Activated B cell treated with CpG ODN at 0.5 μM for 24 hours (primary cell): ENCODE measurements around the gene SLC7A5. TPM values are rescaled to one million over a fixed set of nuclear protein-coding genes. Genes with fewer than 3 reads are reported as not detected.

Source experiments
- ATAC-seq: fragments of 200-7000 bp; cut with Tn5 transposase; one replicate; pipeline ENCODE4 v1.10.0; 2021; ENCODE audit warnings: low read depth, mild to moderate bottlenecking, moderate library complexity
- CTCF ChIA-PET: fragments of 350-600 bp; sonication (Branson Sonifier 250); formaldehyde crosslinking; loops from one replicate; lab custom pipeline; 2021; ENCODE audit warnings: antibody characterized with exemption; lab: Charles Lee
- POLR2A ChIA-PET: fragments of 350-600 bp; sonication (Branson Sonifier 250); formaldehyde crosslinking; loops from one replicate; lab custom pipeline; 2021; ENCODE audit warnings: antibody characterized with exemption; lab: Charles Lee
- DNase-seq: peaks from one replicate; pipeline ENCODE4 v3.0.0; 2022
- H3K27ac Mint-ChIP-seq: one replicate; pipeline ENCODE4 v1.8.0; 2020; ENCODE audit warnings: mixed read lengths
- H3K27me3 Mint-ChIP-seq: one replicate; pipeline ENCODE4 v1.8.0; 2021; ENCODE audit warnings: mixed read lengths
- H3K36me3 Mint-ChIP-seq: one replicate; pipeline ENCODE4 v1.8.0; 2021; ENCODE audit warnings: low read depth, mixed read lengths
- H3K4me1 Mint-ChIP-seq: one replicate; pipeline ENCODE4 v1.8.0; 2021; ENCODE audit warnings: mixed read lengths
- H3K4me3 Mint-ChIP-seq: one replicate; pipeline ENCODE4 v1.8.0; 2020; ENCODE audit warnings: mild to moderate bottlenecking, mixed read lengths
- H3K9me3 Mint-ChIP-seq: one replicate; pipeline ENCODE4 v1.8.0; 2020; ENCODE audit warnings: mixed read lengths
- CTCF ChIP-seq: fragments of 200-600 bp; IDR thresholded peaks from one replicate; pipeline ENCODE4 v1.8.0; 2022; ENCODE audit warnings: antibody characterized with exemption, mild to moderate bottlenecking
- intact Hi-C: fragments of 100-400 bp; cut with micrococcal nuclease; formaldehyde crosslinking; loops from one replicate; pipeline ENCODE4 v1.15.1; 2024
- total RNA-seq: library from RNA; stranded (reverse); gene quantifications from 2 replicates; pipeline ENCODE4 v1.2.3, GENCODE V29; 2022

The SLC7A5 gene
- total RNA-seq, 1 donor from 2014 or later: 111 TPM

GRCh38 chr16:87822108-87822970 is 47.0 kb downstream of the SLC7A5 start:
- DNase-seq: no peak
- intact Hi-C loops: no loop called here
- H3K27ac Mint-ChIP-seq: no peak overlapping the region
- no peaks in the 10 kb centered on the region for H3K36me3 Mint-ChIP-seq
- ChIA-PET CTCF (interaction anchor here (1.2 to 1.3 kb wide), 2 partner anchors 9 to 43 kb away, joined by 4 to 5 read pairs; no protein-coding TSS in a partner anchor), POLR2A (interaction anchor here (0.9 to 1.6 kb wide), 5 partner anchors 10 to 57 kb away, joined by 3 to 7 read pairs (median 3); partner anchors contain the start of gene KLHDC4)
- H3K9me3 Mint-ChIP-seq: peaks cover 4% of the 10 kb centered on the region
- no peak overlapping the region for H3K4me3 Mint-ChIP-seq
- ATAC-seq: no peak
- no peak for TF ChIP-seq CTCF
- peaks cover 1% of the 10 kb centered on the region for H3K27me3 Mint-ChIP-seq
- H3K4me1 Mint-ChIP-seq: peaks cover 5% of the 10 kb centered on the region

DNA sequence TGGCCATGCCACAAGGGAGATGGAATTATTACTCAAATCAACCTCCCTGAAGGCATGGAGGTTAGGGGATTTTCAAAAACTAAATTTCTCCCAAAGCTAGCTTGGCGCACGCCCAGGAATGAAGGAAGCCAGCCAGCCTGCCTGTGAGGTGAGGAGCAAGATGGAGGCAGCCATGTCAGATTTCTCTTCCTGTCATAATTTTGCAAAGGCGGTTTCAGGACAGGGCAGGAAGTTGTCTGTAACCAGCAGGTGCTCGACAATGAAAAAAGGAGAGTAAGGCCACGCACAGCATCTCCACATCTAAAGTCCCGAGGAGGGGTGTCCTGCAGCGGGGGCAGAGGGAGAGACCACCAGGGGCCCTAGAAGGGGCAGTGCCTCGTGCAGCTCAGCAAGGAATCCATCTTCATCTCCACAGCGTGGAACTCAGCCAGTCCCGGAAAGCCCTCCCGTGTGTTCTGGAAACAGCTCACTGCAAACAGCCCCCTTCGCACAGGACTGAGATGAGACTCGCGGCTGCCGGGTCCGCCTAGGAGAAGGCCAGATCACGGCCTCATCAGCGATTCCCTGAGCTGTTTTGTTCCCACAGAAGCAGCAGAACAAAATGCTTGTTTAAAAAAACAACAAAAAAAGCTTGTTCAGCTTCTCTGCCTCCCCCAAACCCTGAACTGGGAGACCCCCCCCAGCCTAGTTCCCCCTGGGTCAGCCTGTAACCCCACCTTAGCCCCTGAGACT is 47.8 kb downstream of the SLC7A5 start:
- intact Hi-C loops: no loop called here
- Mint-ChIP-seq H3K4me3 (no peak overlapping the region), H3K27ac (no peak overlapping the region), H3K4me1 (peaks cover 5% of the 10 kb centered on the region), H3K27me3 (peaks cover 1% of the 10 kb centered on the region), H3K36me3 (no peaks in the 10 kb centered on the region), H3K9me3 (peaks cover 4% of the 10 kb centered on the region)
- ChIA-PET POLR2A (interaction anchor here (0.6 to 1.6 kb wide), 6 partner anchors 10 to 56 kb away, joined by 3 to 7 read pairs (median 3); partner anchors contain the start of gene KLHDC4), CTCF (interaction anchor here (1.2 to 1.3 kb wide), 2 partner anchors 8 to 43 kb away, joined by 4 to 5 read pairs; no protein-coding TSS in a partner anchor)
- DNase-seq (no peak), ATAC-seq (no peak)
- no peak for TF ChIP-seq CTCF

GRCh38 chr16:87819983-87820382 is 49.3 kb downstream of the SLC7A5 start:
- Mint-ChIP-seq H3K27ac (no peak overlapping the region), H3K27me3 (peaks cover 1% of the 10 kb centered on the region), H3K9me3 (peaks cover 4% of the 10 kb centered on the region), H3K4me1 (peaks cover 5% of the 10 kb centered on the region), H3K36me3 (no peaks in the 10 kb centered on the region), H3K4me3 (no peak overlapping the region)
- TF ChIP-seq CTCF: no peak
- no peak for DNase-seq
- ChIA-PET POLR2A (interaction anchor here (0.8 to 1.0 kb wide), 2 partner anchors 10 to 13 kb away, joined by 3 to 5 read pairs; no protein-coding TSS in a partner anchor), CTCF (no interaction called here)
- no peak for ATAC-seq
- intact Hi-C loops: no loop called here

DNA sequence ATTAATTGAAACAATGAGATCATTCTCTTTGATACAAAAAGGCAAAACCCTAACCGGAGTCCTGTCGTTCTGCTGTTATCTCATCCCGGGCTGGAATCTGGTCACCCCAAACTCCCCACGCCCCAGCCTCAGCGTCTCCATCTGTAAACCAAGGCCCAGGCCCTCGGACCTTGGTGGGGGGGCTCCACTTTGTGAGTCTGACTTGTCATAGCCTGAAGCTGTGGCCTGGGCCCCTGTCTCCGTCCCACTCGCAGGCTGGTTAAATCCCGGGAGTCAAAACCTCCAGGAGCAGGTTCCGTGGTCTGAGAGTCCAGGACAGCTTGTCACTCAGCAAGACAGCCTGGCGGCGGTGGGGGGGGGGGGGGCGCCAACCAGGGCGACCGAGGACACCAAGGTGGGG is 50.0 kb downstream of the SLC7A5 start:
- CTCF ChIA-PET: no interaction called here

More for the DNA sequence above, 50.0 kb downstream of the SLC7A5 start:
- Mint-ChIP-seq H3K9me3 (peaks cover 4% of the 10 kb centered on the region), H3K27me3 (no peaks in the 10 kb centered on the region), H3K36me3 (no peaks in the 10 kb centered on the region), H3K27ac (no peak overlapping the region), H3K4me3 (no peak overlapping the region), H3K4me1 (peaks cover 5% of the 10 kb centered on the region)
- POLR2A ChIA-PET: interaction anchor here (0.8 to 1.0 kb wide), 2 partner anchors 9 to 13 kb away, joined by 3 read pairs; no protein-coding TSS in a partner anchor
- intact Hi-C loops: no loop called here
- no peak for ATAC-seq
- no peak for TF ChIP-seq CTCF
- no peak for DNase-seq
